Measurements from ENCODE around the gene NCF2.

- no peak for TF ChIP-seq EZH2 (IDR thresholded peaks at IDR 0.05; ENCODE audit: low read length, unreplicated experiment)
- TF ChIP-seq, protein P1, sequence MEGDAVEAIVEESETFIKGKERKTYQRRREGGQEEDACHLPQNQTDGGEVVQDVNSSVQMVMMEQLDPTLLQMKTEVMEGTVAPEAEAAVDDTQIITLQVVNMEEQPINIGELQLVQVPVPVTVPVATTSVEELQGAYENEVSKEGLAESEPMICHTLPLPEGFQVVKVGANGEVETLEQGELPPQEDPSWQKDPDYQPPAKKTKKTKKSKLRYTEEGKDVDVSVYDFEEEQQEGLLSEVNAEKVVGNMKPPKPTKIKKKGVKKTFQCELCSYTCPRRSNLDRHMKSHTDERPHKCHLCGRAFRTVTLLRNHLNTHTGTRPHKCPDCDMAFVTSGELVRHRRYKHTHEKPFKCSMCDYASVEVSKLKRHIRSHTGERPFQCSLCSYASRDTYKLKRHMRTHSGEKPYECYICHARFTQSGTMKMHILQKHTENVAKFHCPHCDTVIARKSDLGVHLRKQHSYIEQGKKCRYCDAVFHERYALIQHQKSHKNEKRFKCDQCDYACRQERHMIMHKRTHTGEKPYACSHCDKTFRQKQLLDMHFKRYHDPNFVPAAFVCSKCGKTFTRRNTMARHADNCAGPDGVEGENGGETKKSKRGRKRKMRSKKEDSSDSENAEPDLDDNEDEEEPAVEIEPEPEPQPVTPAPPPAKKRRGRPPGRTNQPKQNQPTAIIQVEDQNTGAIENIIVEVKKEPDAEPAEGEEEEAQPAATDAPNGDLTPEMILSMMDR (conservative IDR thresholded peaks at IDR 0.05; ENCODE audit: low read depth, low read length): no peak
These were observed 2.5 kb upstream of the NCF2 start for GRCh38 chr1:183592733-183593132.

Measured in PC-3 (cell line).